Measurements from ENCODE around the gene FOCAD.

Gene FOCAD

DNA sequence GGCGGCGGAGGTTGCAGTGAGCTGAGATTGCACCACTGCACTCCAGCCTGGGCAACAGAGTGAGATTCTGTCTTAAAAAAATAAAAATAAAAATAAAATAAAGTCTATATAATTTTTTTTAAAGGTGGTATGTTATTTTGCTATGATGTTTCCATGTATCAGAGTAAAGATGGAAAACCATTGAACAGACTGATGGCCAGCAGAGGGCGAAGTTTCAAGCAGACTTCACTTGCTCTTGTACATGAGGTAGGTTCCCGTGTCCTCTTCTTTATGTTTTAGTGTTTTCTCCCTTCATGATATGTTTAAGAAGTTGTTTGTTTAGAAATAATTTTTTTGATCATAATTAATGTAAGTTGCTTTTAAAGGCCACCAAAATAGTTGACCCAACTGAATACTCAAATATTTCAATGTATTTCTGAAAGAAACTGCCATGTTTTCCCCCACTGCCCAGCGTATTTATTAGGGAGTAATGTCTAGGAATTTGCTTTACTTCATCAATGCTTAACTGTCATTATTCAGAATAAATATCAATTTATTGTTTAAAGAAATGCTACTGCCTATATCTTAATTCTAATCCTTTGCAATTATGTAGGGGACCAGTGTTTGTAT, 201.0 kb downstream of the FOCAD start:
- TF ChIP-seq, protein P1, sequence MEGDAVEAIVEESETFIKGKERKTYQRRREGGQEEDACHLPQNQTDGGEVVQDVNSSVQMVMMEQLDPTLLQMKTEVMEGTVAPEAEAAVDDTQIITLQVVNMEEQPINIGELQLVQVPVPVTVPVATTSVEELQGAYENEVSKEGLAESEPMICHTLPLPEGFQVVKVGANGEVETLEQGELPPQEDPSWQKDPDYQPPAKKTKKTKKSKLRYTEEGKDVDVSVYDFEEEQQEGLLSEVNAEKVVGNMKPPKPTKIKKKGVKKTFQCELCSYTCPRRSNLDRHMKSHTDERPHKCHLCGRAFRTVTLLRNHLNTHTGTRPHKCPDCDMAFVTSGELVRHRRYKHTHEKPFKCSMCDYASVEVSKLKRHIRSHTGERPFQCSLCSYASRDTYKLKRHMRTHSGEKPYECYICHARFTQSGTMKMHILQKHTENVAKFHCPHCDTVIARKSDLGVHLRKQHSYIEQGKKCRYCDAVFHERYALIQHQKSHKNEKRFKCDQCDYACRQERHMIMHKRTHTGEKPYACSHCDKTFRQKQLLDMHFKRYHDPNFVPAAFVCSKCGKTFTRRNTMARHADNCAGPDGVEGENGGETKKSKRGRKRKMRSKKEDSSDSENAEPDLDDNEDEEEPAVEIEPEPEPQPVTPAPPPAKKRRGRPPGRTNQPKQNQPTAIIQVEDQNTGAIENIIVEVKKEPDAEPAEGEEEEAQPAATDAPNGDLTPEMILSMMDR (IDR thresholded peaks at IDR 0.05; ENCODE audit: low read depth, low read length, missing control alignments): peak; percentile 64
- peak; percentile 16 for DNase-seq (ENCODE audit: low read depth)
- H3K4me3 ChIP-seq (ENCODE audit: low read depth, low read length): no peak overlapping the region

DNA sequence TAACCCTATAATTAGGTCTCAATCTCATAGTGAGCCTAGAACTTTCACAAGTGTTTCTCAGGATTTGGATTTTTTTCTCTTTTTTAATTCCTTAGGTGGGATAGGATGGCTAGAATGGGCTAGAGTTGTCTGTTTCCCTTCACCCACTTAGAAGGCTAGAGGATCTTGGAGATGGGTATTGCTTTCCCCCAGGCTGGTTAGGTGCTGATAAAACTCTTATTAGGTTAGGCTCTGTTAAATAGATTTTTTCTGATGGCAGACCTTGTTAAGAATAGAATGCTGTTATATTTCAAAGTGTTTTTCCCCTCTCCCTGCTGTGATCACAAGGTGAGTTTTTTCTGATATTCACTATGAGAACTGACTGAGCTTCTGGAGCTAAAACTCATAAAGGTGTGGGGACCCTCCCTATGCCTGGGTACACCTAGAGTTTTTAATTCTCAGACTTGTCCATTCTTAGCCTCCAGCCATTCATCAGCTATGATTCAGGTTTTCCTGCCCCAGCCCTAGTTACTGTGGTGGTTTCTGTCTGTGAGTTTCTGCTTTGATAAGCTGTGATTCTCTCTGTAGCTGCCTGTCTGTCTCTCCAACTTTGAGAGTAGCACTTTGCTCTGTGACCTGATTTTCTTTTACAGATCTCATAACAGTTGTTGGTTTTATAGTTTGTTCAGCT, 215.0 kb downstream of the FOCAD start:
- no peak overlapping the region for H3K4me3 ChIP-seq (ENCODE audit: low read depth, low read length)
- TF ChIP-seq, protein P1 (IDR thresholded peaks at IDR 0.05; ENCODE audit: low read depth, low read length, missing control alignments): no peak
- no peak for DNase-seq (ENCODE audit: low read depth)

DNA sequence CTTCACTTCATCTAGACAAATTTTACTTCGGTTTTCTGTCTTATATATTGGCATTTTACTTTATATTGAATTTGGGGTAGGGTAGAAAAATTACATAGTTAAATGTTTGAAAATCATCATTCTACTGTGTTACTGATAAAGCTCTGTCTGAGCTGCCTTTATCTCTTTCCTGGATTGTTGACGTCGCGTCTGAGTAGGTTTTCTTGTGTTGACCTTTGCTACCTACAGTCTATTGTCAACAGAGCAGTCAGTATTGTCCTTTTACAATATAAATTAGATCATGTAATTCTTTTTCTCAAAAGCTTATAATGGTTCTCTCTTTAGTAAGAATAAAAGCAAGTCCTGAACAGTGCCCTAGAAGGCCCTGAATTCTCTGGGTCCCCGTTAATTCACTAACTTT, 219.2 kb downstream of the FOCAD start:
- no peak for DNase-seq (ENCODE audit: low read depth)
- TF ChIP-seq, protein P1 (IDR thresholded peaks at IDR 0.05; ENCODE audit: low read depth, low read length, missing control alignments): no peak
- H3K4me3 ChIP-seq (ENCODE audit: low read depth, low read length): no peak overlapping the region

DNA sequence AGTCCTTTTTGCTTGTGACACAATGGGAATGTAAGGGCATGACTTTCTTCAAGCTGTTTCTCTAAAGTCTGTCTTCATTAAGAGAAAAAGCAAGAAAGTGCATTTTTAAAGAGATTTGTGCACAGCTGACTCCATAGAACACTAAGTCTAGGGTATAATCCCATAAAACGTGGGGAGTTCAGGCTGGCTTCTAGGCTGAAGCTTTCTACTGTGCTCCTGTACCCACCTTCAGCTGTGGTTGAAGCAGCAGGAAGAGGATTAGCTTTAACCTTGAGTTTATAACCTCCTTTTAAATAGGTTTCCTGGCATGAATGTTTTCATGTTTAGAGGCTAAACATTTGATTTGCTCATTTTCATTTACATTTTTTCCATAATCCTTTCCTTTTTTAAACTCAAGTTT, 220.9 kb downstream of the FOCAD start:
- H3K4me3 ChIP-seq (ENCODE audit: low read depth, low read length): no peak overlapping the region
- TF ChIP-seq, protein P1 (IDR thresholded peaks at IDR 0.05; ENCODE audit: low read depth, low read length, missing control alignments): no peak
- DNase-seq (ENCODE audit: low read depth): no peak

GRCh38 chr9:20906326-20906725, 222.3 kb downstream of the FOCAD start:
- TF ChIP-seq, protein P1 (IDR thresholded peaks at IDR 0.05; ENCODE audit: low read depth, low read length, missing control alignments): no peak
- no peak overlapping the region for H3K4me3 ChIP-seq (ENCODE audit: low read depth, low read length)
- DNase-seq (ENCODE audit: low read depth): no peak

DNA sequence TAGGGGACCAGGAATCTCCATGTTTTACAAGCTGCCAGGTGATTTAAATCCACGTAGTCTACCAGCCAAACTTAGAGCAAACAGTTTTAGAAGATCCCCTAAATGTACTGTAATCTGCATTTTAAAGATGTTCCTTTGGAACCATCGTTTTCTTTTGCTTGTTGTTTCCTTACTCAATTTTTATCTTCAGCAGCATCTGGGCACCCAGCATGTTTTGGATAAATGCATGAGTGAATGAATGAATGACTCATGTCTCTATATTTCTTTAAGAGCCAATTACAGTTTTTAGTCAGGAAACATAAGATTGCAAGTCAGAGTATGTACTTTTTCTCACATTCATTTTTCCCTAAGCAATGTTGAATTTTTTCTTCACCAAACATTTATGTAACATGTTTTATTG, 224.4 kb downstream of the FOCAD start:
- TF ChIP-seq, protein P1 (IDR thresholded peaks at IDR 0.05; ENCODE audit: low read depth, low read length, missing control alignments): no peak
- H3K4me3 ChIP-seq (ENCODE audit: low read depth, low read length): no peak overlapping the region
- no peak for DNase-seq (ENCODE audit: low read depth)

DNA sequence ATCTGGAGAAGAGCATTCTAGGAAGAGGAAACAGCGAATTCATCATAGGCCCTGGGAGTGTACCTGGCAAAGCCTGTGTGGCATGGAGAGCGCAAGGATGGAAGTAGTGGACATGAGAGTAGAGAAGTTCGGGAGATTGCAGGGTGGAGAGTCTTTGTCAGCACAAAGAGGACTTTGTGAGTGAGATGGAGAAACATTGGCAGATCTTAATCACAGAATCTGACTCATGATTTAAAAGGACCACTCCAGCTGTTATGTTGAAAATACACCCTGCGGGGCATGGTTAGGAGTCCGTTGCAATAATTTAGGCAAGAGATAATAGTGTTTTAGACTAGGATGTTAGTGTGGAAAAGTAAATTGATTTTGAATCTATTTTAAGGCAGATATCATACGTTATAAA, 230.5 kb downstream of the FOCAD start:
- no peak overlapping the region for H3K4me3 ChIP-seq (ENCODE audit: low read depth, low read length)
- DNase-seq (ENCODE audit: low read depth): no peak
- TF ChIP-seq, protein P1 (IDR thresholded peaks at IDR 0.05; ENCODE audit: low read depth, low read length, missing control alignments): no peak

Data from GM12864 (cell line).